GM19351 (cell line): ENCODE results near the gene ATP1A3.
"Not testable (repeated sequence)": the region's sequence is repeated elsewhere in the genome, so short reads cannot be mapped to it uniquely, and the experiment has no call there.

Source experiments
- ATAC-seq: cut with Tn5 transposase; IDR thresholded peaks from one replicate; pipeline ENCODE4 v1.9.1; 2021; ENCODE audit warnings: mild to moderate bottlenecking, moderate library complexity; ENCODE audit not compliant: unreplicated experiment

ATP1A3 gene

DNA sequence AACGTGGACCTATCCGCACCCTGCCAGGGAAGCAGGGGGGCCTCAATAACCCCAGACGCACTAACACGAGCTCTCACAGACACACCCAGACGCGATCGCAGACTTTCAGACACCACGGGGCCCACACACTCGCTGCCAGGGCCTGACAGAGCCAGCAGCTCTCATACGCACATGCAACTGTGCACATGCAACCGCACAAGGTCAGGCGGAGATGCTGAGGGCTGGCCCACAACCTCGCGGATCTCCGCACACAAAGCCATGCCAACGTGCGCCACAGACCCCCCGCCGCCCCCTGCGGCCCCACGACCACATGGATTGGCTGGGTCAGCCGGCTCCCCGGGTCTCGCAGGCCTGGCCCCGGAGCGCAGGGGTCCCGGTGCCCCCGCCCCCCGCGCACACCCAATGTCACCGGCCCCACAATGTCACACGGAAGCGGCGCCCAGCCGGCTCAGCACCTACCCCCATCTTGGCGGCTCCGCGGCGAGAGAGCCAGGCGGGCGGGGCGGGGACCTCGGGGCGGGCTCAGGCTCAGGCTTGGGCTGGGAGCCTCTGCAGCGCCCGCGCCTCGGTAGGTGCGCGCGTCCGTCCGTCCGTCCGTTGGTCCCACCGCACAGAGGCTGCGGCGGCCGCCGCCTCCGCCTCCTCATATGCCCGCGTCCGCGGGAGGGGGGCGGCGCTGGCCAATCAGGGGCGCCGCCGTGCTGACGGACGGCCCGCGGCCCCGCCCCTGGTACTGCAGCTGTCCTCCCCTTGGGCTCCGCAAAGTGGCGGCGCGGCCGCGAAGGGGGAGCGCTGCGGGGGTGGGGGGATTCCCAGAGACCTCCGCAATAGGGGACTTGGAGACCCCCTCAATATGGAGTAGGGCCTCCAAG, at the start of gene ATP1A3:
ATP1A3 (minus strand) TSS at position 619 of the 872 bp plus-strand sequence; CDS start at position 465, 154 bp downstream.
- no peak for ATAC-seq

DNA sequence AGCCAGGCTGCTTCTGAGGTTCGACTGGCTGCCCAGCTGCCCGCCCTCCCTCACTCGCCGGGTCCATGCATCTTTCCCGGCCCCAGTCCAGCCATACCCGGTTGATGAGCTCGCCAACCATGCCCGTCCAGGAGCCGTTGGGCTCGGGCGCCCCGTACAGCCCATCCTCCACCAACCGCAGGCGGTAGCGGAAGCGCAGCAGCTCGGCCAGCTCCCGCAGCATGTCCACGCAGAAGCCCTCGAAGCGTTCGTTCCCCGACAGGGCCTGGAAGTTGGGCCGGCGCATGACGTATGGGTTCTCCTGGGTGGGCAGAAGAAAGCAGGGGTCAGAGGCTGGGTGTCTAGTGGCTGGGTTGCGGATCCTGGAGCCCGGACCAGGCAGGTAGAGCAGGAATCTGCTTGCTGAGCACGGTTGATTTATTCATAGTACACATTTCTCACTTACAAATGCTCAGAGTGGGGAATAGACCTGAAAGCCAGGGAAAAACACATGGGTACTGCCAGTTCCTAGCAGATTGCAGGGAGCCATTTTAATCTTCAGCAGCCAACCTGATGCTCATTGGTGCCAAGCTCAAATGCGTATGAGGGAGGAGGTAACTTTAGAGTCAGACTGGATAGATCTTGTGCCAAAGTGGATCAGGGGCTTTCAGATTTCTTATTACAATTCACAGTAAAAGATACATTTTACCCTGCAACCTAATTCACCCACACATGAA, 48.6 kb upstream of the ATP1A3 start:
- no peak for ATAC-seq

DNA sequence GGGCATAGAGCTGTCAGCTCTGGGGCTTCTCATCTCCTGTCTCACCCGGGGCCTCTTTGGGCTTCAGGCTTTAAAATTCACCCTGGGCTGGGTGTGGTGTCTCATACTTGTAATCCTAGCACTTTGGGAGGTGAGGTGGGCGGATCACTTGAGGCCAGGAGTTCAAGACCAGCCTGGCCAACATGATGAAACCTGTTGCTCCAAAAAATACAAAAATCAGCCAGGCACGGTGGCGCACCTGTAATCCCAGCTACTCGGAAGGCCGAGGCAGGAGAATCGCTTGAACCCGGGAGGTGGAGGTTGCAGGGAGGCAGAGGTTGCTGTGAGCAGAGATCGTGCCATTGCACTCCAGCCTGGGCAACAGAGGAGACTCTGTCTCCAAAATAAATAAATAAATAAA, 46.5 kb upstream of the ATP1A3 start:
- not testable (repeated sequence) for ATAC-seq

DNA sequence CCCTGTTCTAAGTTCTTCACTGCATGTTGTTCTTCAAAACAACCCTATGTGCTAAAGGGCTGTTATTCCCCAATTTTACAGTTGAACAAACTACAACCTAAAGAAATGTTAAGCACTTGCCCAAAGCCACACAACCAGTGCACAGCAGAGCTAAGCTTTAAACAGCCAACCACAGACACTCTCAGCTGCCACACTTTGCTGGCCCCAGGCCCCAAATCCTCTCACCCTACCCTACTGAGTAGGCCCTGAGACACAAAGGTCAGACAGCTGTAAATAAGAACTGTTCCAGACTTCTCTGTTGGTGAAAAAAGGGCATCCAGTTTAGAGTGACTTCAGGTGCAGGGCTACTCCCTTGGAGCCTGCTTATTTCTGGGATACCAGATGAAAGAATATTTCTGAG, 46.0 kb upstream of the ATP1A3 start:
- no peak for ATAC-seq

DNA sequence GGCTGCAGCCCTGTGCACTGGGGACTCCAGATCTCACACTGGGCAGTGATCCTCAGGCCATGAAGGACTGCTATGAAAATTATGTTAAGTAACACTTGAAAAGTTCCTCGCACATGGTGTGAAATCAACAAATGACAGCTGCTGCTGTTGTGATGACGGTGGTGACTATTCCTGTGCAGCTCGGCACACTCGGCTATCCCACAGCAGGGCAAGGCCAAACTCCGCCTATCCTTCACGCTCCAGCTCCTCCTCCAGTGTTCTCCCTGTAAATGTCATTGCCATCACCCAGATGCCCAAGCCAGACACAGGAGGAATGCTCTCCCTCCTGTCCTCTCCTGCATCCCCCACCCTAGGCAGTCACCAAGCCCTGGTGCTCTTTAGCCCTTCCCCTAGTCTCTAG, 44.6 kb upstream of the ATP1A3 start:
- ATAC-seq = no peak

DNA sequence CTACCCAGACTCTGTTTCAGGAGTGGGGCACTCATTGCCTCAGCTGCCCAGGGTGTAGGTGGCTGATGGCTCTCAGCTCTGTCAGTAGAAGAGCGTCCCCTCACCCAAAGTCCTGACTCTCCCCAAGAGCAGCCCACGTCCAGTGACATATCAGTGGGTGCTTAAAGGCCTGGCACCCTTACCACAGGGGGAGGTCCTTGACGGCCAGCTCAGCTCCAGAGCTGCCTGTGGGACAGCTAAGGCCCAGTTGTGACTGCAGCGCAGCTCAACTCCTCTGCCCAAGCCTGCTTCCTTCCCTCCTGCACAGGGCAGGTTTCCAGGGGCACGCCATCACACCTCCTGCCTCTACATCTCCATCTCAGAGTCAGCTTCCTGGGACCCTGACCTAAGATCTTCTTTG, 43.6 kb upstream of the ATP1A3 start:
- ATAC-seq = no peak

DNA sequence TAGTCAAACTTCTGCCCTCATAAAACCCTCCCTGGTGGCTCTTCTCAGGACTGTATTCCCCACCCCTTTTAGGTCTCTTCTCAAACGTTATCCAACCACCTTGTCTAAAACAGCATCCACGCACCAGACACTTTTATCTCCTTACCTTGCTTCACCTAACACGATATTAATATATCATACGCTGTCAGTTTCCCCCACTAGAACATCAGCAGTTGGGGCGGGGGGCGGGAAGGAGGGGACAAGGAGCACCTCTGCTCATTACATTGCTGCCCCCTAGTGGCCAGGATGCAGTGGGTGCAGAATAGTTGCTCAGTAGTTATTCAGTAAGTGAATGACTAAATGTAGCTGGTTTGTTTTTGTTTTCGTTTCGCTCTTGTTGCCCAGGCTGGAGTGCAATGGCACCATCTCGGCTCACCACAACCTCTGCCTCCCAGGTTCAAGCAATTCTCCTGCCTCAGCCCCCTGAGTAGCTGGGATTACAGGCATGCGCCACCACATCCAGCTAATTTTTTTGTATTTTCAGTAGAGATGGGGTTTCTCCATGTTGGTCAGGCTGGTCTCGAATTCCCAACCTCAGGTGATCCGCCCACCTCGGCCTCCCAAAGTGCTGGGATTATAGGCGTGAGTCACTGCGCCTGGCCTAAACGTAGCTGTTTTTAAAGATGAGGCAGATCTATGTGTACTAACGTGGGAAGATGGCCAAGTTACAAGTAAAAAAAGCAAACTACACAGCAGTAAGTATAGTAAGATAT, 40.8 kb upstream of the ATP1A3 start:
- not testable (repeated sequence) for ATAC-seq

DNA sequence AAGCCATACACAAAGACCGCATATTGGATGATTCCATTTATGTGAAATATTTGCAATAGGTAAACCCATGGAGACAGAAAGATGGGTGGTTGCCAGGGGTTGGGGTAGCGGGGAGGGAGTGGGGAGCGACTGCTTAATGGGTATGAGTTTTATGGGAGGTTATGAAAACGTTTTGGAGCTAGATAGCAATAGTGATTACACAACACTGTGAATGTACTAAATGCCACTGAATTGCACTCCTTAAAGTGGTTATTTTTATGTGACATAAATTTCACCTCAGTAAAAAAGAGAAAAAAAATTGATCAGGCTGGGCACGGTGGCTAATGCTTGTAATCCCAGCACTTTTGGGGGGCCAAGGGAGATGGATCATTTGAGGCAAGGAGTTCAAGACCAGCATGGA, 39.4 kb upstream of the ATP1A3 start:
- no peak for ATAC-seq

DNA sequence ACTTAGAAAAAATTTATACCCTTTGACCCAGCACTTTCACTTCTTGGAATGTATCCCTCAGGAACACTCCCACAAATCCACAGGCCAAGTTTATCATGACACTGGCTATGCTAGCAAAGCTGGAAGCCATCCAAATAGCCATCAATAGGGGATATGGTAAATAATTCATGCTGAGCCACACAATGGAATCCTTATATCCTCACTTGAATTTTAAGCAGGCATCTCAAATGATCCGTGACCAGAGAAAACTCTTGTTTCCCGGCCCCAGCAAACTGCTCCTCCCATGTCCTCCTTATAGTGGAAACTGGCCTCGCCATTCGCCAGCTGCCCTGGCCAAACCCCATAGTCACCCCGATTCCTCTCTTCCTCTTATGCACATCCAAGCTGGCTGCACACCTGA, 38.4 kb upstream of the ATP1A3 start:
- ATAC-seq = no peak

DNA sequence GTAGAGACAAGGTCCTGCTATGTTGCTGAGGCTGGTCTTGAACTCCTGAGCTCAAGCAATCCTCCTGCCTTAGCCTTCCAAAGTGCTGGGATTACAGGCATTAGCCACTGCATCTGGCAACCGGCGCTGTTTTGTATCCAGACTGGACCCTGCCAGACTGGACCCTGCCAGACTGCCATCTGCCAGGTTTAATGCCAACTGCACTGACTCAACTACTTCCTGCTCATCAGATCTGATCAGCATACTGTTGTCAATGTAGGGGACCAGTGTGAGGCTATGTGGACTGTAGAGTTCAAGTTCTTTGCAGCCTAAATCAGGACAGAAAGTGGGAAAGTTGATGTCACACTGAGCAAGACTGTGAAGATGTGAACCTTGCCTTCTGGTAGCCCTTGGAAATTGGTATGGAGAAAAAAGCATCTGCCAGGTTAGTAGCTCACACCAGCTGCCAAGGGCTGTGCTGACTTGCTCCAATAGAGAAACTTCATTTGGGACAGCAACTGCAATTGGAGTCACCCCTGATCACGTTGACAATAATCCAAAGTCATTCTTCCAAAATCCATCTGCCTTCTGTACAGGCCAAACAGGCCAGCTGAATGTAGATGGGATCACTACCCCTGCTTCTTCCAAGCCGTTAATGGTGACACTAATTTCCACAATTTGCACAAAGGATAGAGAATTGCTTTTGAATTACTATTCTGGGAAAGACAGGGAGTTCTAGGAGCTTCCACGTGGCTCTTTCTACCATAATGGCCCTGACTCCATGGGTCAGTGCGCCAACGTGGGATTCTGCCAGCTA, 36.8 kb upstream of the ATP1A3 start:
- ATAC-seq = no peak

DNA sequence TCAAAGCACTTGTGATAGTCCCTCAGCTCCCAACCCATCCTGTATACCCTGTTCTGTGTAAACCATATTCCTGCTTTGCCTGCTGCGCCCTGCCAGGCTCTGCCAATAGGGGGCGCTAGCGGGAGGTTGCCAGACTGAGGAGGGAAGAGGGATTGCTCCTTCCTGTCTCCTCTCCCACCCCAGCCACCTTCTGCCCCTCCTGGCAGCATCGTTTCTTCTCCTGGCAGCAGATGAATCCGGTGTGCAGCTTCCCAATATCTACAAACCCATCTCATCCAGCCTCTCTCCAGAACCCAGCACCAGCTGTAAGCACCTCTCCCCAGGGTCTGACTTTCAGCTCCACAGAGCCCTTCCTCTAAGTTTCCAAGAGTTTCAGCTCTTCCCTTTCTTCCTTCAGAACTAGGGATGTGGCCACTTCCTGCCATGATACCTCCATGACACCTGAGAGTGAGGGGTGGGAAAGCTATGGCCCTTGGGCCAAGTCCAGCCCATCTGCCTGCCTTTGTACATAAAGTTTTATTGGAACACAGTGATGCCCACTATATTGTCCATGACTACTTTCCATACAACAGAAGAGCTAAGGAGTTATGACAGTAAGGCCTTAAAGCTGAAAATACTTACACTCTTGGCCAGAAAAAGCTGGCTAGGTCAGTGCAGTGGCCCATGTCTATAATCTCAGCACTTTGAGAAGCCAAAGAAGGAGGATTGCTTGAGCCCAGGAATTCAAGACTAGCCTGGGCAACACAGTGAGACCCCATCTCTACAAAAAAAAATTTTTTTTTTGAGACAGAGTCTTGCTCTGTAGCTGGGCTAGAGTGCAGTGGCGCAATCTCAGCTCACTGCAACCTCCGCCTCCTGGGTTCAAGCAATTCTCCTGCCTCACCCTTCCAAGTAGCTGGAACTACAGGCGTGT, 34.5 kb upstream of the ATP1A3 start:
- ATAC-seq = no peak

DNA sequence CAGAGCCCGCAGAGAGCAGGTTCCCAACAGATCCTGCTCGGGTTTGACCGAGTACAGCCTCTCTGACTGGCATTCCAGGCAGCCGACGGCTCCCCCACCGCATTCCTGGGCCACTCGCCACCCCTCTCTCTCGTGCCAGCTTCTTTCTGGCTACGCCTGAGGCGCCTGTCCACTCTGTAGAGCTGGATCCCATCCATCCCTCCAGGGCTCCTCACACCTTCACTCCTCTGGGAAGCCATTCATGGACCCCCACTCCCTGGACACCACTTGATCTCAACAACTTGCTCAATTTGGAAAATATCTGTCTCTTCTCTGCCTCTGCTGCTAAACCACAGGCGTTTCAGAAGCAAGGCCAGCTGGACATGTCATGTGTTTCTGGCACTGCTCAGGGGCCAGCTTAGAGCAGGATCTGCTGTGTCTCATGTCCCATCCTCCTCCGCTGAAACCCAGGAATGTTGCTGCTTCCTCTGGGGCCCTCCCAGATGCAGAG, 30.6 kb upstream of the ATP1A3 start:
- ATAC-seq = no peak

DNA sequence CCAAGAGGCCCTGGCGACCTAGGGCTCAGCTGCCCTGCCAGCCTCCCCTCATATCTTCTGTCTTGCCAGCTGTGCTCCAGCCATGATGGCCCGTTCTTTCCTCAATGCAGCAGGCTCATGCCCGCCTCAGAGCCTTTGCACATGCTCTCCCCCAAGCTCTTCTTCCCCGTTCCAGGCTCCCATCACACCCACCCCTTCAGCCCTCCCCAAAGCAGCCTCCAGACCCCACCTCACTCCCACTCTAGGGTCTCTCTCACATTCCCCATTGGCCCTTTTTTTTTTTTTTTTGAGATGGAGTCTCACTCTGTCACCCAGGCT, 29.9 kb upstream of the ATP1A3 start:
- ATAC-seq = no peak

DNA sequence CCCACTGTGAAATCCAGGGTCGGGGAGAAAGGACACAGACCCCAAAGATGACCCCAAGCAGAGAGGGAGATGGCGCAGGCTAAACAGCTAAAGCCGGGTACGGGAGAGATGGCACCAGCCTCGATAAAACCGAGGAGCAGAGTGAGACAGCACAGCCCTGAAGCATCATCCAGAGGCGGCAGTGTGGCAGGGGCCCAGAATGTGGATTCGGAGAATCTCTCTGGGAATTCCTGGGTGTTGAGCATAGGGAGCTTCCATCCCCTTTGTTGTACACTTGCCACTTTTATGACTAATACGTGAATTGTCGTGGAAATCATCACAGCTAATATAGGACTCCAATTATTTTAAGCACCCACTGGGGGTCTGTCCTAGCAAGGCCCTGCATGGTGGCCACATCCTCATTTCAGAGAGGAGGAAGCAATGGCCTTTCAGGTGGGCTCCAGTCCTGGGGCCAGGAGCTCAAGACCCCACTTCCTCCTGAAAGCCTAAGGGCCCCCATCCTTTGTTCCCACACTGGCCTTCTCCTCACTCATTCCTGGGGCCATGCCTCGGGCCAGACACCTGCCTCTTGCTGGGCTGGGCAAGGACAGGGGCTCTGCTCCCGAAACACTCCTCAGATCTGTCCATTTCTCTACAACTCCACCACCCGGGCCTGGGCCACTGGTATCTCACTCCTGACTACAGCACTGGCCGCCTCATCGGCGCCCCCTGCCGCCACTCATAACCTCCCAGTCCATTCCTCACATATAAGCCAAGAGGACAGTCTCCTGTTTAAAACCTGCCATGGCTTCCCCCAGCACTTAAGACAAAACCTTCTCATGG, 29.3 kb upstream of the ATP1A3 start:
- no peak for ATAC-seq

DNA sequence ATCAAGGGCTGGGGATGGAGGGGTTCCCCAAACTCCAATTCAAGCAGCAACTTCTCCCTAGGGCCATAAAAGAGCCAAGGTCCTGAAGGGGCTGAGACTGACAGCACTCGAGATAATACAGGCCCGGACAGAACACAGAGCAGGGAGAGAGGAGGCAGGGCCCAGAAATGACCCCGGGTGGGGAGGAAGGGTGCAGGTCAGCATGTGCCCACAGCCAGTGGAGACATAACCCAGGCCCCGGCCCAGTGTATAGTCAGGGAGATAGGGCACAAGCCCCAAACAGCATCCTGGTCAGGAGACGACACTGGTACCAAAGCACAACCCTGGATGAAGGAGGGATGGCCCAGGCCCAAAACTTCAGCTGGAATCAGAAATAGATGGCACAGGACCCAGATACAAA, 28.6 kb upstream of the ATP1A3 start:
- no peak for ATAC-seq

DNA sequence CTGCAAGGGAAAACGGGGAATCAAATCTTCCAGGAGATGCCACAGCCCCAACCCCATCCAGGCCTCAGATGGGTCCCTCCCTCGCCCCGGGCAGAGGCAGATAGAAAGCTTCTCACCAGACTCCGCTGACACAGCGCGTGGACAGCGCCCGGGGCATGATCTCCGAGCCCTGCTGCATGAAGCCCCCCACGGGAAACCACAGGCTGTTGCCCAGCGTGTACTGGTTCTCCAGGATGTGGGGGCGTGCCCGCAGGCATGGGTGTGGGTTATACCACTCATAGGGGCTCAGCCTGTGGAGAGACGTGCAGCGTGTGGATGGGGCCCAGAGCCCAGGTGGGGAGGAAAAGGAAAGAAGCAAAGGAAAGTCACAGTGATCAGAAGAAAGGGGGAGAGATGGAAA, 27.2 kb upstream of the ATP1A3 start:
- ATAC-seq = no peak

DNA sequence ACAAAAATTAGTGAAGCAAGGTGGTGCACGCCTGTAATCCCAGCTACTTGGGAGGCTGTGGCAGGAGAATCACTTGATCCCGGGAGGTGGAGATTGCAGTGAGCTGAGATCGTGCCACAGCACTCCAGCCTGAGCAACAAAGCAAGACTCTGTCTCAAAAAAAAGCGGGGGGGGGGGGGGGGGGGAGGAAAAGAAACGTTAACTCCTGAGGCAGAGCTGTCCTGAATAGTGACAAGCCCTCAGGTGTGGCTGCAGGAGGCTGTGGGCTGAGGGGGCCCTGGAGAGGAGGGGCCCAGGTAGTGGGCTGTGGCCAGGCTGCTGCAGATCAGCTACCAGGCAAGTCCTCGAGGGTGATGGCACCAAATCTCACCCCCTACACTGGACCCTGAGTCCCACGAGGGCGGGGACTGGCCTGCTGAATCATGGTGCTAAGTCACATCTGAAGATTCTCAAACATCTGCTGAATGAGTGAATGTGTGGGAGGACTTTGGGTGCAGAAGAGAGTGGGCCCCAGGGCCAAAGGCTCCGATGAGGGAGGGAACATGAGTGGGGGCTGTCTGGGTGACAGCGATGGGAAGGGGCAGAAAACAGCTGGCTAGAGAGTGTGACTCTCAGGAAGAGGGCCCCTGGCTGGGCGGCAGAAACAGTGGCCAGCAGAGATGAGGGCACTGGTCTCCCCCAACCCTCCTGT, 24.6 kb upstream of the ATP1A3 start:
- no peak for ATAC-seq

DNA sequence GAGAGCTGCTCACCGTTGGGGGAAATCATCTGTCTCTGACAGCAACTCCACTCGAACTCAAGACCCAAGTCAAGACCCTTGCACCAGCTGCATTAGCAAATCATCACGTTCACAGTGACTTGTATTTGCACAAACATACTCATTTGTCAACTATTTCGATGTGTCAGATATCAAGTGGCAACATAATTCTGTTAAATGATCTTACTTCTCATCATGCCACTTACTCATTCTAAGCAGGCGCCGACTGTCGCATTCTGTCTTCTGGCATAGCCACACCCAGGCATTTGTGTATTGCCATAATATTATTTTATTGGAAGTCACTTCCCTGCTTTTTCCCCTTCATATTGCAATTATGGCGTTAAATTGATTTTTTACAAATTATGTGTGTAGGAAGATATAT, 23.0 kb upstream of the ATP1A3 start:
- ATAC-seq = no peak
